GM12865 (cell line): ENCODE results near the gene ABHD11.

Source experiments
- DNase-seq: peaks from one replicate; pipeline ENCODE4 v3.0.0; 2010; ENCODE audit warnings: low read depth
- H3K4me3 ChIP-seq: 2 replicates; pipeline ENCODE4 v1.5.1; 2011; ENCODE audit warnings: mild to moderate bottlenecking, low read depth, low read length, control low read depth
- TF ChIP-seq, protein P1 (sequence below): IDR thresholded peaks from 2 replicates; pipeline ENCODE4 v1.5.1; 2011; ENCODE audit warnings: low read length, control low read depth, low read depth, inconsistent platforms; ENCODE audit not compliant: insufficient read depth; ENCODE audit errors: missing control alignments

The ABHD11 gene

DNA sequence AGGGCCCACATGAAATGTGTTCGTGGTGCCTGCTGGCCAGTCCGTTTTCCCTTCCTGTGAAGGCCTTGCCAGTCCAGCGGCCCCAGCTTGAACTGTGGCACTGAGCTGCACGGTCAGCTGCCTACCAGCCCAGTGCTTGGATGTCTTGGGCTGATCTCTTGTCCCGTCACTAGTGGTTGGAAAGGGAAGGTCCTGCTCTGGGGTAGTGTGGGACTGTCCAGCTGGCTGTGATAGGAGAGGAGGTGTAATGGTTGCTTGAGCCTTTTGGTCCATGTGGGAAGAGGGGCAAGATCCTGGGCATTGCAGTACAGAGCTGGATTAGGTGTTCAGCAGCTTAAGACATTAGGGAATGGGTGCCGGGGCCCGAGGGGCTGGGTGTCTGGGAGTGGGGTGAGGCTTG, 40.2 kb downstream of the ABHD11 start:
- TF ChIP-seq, protein P1, sequence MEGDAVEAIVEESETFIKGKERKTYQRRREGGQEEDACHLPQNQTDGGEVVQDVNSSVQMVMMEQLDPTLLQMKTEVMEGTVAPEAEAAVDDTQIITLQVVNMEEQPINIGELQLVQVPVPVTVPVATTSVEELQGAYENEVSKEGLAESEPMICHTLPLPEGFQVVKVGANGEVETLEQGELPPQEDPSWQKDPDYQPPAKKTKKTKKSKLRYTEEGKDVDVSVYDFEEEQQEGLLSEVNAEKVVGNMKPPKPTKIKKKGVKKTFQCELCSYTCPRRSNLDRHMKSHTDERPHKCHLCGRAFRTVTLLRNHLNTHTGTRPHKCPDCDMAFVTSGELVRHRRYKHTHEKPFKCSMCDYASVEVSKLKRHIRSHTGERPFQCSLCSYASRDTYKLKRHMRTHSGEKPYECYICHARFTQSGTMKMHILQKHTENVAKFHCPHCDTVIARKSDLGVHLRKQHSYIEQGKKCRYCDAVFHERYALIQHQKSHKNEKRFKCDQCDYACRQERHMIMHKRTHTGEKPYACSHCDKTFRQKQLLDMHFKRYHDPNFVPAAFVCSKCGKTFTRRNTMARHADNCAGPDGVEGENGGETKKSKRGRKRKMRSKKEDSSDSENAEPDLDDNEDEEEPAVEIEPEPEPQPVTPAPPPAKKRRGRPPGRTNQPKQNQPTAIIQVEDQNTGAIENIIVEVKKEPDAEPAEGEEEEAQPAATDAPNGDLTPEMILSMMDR = no peak
- H3K4me3 ChIP-seq = no peak overlapping the region
- no peak for DNase-seq

DNA sequence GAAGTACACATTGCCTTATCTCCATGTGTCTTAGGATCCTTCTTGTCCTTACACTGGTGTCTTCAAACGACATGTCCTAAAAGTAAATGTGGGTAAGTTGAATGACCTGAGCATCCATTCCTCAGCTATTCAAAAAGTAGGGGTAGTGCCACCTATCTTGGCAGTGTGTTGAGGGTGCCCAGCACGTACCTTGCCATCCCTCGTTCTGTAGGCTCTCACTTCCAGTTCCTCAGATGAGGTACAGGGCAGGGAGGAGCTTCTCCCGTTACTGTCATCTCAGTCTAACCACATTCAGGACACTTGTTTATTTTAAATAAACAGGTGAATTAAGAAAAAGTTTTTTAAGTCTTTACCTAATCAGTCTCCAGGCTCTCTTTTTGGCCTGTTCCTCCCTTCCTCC, 42.2 kb downstream of the ABHD11 start:
- TF ChIP-seq, protein P1 = no peak
- no peak for DNase-seq
- H3K4me3 ChIP-seq = no peak overlapping the region

DNA sequence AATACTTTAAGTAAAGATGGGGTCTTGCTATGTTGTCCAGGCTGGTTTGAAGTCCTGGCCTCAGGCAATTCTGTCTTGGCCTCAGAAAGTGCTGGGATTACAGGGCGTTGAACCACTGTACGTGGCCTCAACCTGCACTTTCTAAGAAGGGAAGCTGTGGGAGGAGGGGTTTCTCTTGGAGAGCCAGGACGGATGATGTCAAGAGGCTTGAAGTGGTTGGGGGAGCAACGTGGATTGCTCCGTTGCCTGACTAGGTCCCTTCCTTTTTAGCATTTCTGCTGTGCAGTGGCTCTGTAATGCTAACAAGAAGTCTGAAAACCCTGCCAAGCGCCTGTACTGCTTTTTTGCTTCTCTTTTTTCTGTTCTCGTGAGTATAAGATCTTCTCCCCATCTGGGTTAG, 48.0 kb downstream of the ABHD11 start:
- H3K4me3 ChIP-seq = no peak overlapping the region
- no peak for DNase-seq
- TF ChIP-seq, protein P1 = no peak

DNA sequence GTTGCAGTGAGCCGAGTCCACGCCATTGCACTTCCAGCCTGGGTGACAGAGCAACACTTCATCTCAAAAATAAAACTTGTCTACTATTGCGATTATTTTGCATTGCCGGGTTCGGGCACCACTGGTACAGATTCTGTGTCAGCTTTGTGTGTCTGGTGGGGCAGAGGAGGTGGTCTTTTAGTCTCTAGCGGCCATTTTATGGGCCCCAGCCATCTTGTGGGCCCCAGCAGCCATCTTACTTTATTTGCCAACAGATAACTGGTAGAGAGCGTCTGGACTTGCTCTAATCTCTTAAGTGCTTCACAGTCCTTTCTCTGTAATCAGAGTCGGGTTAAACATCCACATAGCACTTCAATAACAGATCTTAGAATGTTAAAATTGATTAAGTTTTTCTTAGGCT, 50.3 kb downstream of the ABHD11 start:
- H3K4me3 ChIP-seq = no peak overlapping the region
- DNase-seq = no peak
- TF ChIP-seq, protein P1 = no peak
